Measurements from ENCODE around the gene CIROP.

The CIROP gene, protein sequence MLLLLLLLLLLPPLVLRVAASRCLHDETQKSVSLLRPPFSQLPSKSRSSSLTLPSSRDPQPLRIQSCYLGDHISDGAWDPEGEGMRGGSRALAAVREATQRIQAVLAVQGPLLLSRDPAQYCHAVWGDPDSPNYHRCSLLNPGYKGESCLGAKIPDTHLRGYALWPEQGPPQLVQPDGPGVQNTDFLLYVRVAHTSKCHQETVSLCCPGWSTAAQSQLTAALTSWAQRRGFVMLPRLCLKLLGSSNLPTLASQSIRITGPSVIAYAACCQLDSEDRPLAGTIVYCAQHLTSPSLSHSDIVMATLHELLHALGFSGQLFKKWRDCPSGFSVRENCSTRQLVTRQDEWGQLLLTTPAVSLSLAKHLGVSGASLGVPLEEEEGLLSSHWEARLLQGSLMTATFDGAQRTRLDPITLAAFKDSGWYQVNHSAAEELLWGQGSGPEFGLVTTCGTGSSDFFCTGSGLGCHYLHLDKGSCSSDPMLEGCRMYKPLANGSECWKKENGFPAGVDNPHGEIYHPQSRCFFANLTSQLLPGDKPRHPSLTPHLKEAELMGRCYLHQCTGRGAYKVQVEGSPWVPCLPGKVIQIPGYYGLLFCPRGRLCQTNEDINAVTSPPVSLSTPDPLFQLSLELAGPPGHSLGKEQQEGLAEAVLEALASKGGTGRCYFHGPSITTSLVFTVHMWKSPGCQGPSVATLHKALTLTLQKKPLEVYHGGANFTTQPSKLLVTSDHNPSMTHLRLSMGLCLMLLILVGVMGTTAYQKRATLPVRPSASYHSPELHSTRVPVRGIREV

DNA sequence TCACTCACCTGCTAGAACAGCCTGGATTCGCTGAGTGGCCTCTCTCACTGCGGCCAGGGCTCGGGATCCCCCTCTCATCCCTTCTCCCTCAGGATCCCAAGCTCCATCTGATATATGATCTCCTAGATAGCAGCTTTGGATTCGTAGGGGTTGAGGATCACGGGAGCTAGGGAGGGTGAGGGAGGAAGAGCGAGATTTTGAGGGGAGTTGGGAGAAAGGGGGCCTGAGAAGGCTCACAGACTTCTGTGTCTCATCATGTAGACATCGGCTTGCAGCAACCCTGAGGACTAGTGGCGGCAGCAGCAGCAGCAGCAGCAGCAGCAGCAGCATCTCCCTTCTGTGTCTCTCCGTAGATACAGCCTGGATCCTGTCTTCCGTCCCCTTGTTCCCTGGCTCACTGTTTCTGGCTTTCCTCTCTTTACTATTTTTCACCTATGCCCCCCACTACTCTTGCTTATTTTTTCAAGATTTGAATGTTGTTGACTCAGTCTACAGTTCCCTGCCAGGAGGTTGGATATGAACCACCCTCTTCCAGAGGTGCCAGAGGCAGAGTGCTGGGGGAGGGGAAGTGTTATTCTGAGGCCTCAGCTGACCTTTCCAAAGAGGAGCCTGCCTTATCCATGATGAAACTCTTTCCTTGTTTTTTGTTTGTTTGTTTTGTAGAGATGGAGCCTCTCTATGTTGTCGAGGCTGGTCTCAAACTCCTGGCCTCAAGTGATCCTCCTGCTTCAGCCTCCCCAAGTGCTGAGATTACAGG lies at the start of gene CIROP:
Gene CIROP (minus strand): TSS at position 399 of the 757 bp plus-strand sequence. CDS start 69 bp downstream, at position 330.
- no peak for DNase-seq (ENCODE audit: low read depth)

DNA sequence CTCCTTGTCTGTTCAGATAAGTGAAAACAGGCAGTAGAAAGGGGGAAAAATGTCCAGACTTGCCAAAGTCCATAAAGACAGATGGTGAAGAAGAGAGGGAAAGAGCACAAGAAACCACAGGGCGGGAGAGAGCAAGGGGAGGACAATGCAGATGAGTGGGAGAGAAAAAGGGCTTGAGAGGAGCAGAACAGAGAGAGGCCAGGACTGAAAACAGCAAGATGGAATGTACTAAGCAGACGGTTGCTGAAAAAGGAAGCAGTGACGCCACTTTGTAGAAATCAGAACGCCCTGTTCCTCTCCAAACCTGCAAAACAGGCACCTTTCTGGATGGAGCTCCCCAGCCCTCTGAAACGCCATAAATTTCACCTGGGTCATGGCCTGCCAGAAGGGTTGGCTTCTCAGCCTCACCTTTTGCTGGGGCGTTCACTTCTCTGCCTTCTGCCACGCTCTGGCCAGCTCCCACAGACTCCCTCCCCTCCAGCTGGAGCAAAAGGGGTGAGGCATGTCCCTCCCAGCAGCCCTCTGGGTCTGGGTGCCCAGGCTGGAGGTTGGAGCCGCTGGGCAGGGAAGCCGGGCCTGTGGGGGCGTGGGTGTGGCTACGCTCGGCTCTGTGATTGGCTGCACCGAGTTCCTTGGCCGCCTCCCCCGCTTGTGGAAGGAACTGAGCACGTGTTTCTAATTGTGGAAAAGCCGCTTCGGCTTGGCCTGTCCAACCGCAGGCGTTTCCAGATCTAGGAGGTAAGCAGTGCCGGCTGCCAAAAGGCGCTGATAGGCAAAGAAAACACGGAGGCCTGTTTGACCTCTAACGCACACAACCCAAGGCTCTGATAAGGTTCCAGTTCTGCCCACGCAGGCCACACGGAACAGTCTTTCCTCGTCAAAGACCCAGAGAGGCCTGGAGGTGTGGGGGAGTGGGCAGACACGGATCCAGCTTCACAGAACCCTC lies 49.3 kb upstream of the CIROP start:
- no peak for DNase-seq (ENCODE audit: low read depth)

DNA sequence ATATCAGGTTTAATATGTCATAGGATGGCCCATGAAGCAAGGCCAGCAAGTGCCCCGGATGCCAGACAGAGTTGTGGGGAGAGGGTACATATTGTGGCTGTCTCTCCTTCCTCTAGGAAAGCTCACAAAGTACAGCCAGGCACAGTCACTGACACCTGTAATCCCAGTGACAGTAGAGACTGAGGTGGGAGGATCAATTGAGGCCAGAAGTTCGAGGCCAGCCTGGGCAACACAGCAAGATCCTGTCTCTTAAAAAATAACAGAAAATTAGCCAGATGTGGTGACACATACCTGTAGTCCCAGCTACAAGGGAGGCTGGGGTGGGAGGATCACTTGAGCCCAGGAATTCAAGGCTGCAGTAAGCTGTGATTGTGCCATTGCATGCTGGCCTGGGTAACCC lies 46.6 kb upstream of the CIROP start:
- no peak for DNase-seq (ENCODE audit: low read depth)

DNA sequence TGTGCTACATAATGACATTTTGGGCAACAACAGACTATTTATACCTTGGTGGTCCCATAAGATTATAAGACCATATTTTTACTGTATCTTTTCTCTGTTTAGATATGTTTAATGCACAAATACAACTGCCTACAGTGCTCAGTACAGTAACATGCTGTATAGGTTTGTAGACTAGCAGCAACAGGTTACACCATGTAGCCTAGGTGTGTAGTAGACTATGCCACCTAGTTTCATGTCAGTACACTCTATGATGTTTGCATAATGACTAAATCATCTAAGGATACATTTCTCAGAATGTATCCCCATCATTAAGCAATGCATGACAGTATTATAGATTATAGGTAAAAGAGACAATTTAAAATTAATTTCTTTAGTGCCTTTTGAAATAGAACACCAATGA lies 45.0 kb upstream of the CIROP start:
- DNase-seq (ENCODE audit: low read depth), result no peak

DNA sequence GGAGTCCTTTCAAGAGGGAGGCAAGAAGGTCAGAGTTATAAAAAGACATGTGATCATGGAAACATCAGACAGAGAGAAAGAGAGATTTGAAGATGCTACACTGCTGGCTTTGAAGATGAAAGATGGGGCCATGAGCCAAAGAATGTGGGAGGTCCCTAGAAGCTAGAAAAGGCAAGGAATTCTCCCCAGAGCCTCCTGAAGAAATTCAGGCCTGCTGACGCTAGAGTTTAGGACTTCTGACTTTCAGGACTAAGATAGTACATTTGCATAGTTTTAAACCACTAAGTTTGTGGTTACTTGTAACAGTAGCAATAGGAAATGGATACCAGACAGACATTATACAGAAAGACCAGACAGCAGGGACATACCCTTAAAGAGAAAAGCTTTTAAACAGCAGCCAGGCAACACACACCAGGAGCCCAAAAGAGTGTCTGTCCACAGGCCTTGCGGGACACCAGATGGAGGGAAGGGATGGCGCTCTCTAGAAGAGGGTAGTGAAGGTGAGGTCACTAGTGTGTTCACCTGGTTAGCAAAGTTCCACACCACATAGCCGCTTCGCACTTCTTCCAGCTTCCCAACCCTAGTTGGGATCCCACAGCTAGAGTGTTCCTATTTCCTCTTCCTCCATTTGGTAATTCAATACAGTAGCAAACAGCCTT lies 43.9 kb upstream of the CIROP start:
- no peak for DNase-seq (ENCODE audit: low read depth)

DNA sequence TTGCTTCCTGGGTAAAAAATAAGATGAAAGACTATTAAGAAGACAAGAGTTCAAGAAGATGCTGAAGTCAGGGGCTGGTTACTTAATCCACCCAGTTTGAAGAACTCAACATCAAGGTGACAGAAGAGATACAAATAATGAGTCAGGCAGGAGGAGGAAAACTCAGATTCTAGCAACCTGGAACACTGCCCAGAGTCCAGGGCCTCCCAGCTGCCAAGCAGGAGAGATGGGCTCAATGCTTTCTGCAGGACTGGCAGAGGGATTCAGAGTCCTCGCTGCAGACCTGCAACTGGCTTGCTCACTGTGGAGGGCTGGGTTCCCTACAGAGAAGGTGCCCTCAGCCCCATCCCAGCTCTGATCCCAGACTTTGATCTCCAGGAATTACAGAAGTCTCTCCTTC lies 42.9 kb upstream of the CIROP start:
- no peak for DNase-seq (ENCODE audit: low read depth)

DNA sequence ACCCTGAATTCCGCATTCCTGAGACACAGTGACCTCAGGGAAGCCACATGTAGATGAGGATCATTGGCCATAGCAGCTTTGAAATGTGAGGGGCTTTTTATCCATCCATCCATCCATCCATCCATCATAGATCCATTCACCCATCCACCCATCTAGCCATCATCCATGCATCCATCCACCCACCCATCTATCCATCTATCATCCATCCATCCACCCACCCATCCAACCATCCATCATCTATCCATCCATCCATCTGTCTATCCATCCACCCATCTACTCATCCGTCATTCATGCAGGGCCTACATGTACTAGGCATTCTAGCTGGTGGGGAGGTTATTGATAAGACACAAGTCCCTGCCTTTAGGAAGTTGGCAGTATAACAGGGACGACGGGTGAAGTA lies 42.2 kb upstream of the CIROP start:
- no peak for DNase-seq (ENCODE audit: low read depth)

DNA sequence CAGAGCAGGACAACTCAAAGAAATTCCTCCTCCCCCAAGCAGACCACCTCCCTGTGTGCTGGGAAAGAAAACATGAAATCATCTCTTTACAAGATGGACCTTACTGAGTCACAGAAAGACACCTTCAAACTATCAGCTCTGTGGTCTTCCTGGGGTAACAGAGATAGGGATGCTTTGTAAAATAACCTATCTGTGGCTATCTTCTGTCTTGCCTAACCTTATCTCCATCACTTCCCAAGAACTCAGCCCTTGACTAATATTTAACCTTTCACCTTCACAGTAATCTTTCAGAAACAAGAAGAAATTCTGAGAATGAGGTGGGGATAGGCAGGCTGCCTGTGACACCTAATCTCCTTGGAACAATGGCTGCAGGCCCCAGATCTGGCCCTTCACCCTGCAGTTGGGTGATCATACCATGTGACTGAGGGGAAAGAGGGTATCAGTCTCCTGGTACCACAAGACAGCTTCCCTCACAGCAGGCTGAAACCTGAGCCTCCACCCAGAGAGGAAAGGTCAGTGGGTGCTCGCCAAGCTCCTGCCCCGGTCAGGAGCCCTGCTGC lies 41.6 kb upstream of the CIROP start:
- DNase-seq (ENCODE audit: low read depth), result no peak

DNA sequence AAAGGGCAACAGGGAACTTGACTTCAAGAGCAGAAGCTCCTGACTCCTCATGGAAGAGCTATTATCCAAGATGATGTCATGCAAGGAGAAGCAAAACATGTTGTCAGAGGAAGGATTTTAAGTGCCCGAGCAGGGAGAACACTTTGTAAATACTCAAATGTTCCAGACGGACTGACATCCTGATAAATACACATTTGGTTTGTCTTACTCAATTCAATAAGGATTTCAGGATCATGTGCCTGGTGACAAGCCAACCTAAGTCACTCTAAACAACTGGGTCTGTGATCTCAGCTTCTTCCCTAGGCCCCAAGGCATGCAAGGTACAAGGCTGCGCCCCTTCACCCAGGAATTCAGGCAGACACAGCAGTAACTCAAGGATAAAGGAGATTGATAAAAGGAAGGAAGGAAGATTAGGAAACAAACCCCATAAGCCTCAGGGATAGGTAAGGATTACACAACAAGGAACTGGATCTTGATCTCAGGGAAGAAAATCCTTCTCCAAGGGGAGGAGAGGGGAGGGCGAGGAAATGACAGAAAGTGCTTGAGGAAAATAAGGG lies 41.1 kb upstream of the CIROP start:
- no peak for DNase-seq (ENCODE audit: low read depth)

DNA sequence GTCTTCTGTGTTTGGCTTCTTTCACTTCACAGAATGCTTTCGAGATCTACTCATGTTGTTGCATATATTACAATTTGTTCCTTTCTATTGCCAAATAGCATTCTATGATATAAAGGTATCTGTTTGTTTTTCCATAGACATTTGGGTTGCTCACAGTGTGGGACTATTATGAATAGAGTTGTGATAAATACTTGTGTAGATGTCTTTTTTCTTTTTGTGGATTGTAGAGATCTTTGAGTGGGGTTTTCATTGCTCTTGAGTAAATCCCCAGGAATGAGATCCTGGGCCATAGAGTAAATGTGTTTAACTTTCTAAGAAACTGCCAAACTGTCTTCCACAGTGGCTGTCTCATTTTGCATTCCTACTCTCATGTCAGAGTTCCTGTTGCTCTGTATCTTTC lies 39.1 kb upstream of the CIROP start:
- no peak for DNase-seq (ENCODE audit: low read depth)

DNA sequence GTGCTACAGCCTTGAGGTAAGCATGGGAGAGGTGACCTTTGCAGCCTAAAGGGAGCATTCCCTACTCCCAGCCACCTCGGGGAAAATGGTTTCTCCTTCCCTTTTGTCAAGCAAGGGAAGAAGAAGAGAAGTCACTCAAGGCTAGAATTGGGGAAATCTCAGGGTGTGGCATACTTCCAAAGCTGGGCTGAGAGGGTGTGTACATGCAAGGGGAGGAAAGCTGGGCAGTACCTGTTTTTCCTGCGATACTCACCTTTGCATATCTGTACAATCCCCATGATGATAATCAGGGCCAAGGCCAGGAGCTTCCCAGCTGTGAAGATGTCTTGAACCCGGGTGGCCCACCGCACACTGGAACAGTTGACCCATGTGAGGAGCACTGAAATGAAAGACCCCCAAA lies 38.0 kb upstream of the CIROP start:
- no peak for DNase-seq (ENCODE audit: low read depth)

DNA sequence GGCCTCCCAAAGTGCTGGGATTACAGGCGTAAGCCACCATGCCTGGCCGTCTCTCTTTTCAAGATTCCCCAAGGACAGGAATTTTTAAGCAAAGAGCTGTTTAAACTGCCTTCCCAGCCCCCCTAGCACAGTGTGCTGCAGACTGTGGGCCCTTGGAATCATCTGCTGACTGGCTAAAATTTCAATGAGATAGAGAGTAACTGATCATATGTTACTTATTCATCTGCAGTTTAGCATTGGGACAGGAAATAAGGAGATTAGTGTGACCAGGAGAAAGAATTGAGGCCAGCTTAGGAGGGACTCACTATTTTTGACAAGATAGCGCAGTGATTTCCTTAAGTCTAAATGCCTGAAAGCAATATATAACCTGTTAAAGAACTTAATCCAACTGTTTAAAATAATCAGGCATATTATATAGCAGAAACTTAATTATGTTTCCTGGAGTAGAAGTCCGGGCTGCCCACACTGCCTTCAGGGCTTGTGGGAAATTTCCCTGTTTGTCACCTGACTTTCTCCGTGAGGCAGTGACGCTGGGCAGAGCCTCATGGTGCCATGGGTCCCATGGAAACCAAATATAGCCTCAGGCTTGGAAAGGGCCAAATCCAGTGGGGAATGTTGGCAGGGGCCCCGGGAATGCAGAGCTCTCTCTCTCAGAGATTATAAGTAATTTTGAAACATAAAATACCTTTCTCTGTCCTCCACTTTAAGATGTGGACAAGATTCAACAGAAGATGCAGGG lies 37.1 kb upstream of the CIROP start:
- no peak for DNase-seq (ENCODE audit: low read depth)

DNA sequence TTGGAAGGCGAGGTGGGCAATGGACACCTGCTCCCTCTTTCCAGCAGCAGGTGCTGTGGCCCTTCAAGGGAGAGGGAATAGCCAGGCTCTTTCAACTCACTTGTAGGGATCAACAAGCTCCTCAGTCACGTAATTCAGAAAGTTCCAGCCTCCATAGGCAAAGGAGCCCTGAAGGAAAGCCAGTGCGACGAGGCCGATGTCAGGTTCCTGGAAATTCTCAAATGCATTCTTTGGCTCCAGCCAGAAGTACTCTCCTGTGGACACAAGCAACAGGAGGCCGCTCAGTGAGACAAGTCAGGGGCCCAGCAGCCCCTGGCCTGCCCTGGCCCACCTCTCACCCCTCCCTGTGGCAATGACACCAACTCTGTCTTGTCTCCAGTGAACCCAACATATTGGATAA lies 35.6 kb upstream of the CIROP start:
- DNase-seq (ENCODE audit: low read depth), result no peak

DNA sequence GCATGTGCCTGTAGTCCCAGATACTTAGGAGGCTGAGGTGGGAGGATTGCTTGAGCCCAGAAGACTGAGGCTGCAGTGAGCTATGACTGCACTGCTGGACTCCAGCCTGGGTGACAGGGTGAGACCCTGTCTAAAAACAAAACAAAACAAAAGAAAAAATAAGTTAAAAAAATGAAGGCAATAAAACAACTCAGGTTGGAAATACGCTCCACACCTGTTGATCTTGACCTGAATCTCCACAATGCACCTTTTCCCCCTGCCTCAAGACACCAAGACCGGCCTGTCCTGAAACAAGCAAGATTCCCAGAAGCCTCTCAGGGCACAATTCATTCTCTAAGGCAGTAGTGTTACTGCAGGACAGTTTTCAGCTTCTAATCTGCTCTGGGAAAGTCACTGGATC lies 35.1 kb upstream of the CIROP start:
- DNase-seq (ENCODE audit: low read depth), result no peak

DNA sequence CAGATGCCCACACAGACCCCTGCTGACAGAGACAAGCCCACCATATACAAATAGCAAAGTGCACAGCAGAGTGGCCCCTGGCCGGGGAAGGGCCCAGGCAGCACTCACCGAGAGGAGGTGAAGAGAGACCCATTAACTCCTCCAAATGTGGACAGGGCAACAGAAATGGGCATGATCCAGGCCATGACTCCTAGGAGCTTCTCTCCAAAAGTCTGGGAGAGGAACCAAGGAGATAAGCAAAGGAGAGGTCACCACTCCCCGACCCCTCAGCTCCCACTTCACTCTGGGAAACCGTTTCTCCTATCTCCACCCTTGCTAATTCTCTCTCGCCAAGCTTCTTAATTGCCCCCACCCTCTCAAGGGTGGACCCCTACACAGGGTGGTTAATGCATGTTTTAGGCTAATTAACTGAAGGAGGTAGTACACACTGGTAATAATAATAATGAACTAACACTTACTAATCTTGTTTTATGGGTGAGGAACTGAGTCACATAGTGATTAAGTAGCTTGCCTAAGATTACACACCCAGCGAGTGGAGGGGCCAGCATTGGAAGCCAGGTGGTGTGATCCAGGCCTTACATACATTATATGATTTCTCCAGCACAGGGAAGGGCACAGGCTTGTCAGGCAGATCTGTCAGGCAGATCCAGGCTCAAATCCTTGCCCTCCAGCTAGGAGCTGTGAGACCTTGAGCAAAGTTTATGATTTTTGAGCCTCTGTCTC lies 33.2 kb upstream of the CIROP start:
- no peak for DNase-seq (ENCODE audit: low read depth)

DNA sequence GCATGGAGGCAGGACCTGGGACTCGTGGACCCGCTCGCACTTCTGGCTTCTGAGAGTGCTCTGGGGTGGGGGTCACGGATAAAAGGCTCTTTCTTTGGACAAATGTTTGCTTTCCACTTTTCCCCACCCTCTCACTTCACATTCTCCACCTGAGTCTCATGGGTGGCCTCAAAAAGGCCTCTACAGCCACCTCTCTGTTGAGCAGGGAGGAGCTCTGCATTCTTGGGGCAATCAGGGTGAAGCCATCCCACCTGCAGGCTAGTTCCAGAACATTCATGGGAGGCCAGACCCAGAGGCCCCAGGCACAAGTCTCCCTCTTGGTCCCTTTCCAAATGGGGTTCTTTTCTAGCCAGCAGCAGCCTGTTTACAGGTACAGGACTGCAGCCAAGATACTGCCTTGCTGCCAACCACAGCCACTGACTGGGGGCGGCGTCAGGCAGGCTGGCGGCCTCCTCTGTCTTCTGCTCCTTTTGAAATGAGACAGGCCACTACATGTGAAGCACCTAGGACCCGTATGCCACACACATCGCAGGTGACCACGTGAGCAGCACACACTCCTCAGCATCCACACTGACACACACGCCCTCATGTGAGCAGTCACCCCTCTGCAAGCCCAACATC lies 32.5 kb upstream of the CIROP start:
- no peak for DNase-seq (ENCODE audit: low read depth)

DNA sequence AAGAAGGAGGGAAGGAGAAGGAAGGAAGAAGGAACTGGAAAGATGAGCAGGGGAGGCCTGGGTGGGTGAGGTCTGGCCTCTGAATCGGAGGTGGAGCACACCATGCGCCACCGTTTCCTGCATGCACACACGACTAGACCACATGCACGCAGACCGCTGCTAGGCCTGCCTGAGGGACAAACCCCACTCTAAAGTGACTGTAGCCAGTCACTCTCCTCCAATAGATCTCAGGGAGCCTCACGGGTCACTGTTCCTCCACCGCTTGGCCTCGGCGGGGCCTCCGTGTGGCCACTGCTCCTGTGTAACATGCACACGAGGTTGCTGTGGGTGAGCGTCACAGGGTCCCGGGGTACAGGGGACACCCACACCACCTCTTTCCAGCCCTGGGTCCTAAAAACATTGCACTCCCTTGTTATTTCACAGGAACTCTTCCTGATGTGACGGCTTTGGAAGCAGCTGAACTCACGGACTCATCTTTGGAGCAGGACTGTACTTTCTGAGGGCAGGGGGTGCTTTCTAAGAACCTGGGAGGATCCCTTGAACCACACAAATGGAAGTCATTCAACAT lies 31.9 kb upstream of the CIROP start:
- no peak for DNase-seq (ENCODE audit: low read depth)

DNA sequence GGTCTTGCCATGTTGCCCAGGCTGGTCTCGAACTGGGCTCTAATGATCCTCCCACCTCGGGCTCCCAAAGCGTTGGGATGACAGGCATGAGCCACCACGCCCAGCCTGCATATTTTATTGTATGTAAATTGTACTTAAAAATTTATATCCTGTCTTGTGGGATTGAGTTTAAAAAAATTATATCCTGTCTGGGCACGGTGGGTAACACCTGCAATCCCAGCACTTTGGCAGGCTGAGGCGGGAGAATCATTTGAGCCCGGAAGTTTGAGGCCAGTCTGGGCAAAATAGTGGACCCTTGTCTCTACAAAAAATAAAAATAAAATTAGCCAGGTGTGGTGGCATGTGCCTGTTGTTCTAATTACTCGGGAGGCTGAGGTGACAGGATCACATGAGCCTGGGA lies 28.2 kb upstream of the CIROP start:
- DNase-seq (ENCODE audit: low read depth), result no peak
